WTC11 (cell line): ENCODE data around the gene SLA2. TPM values are rescaled to one million over a fixed set of nuclear protein-coding genes. Genes with fewer than 3 reads are reported as not detected.
"Not testable (repeated sequence)": the region's sequence is repeated elsewhere in the genome, so short reads cannot be mapped to it uniquely, and the experiment has no call there.

Source experiments
- ATAC-seq: fragments of 200-7000 bp; cut with Tn5 transposase; 2 replicates; pipeline ENCODE4 v1.10.0; 2021; ENCODE audit warnings: mild to moderate bottlenecking, moderate library complexity
- CTCF ChIA-PET: fragments of 300-600 bp; sonication (Branson Sonifier 250); formaldehyde crosslinking; loops from one replicate; lab custom pipeline; 2021; ENCODE audit warnings: antibody characterized with exemption; lab: Charles Lee
- POLR2A ChIA-PET: fragments of 350-600 bp; sonication (Branson Sonifier 250); formaldehyde crosslinking; loops from one replicate; lab custom pipeline; 2021; ENCODE audit warnings: antibody characterized with exemption; lab: Charles Lee
- DNase-seq: peaks from one replicate; pipeline ENCODE4 v3.0.0; 2021; ENCODE audit warnings: low spot score
- H3K27ac Mint-ChIP-seq: 2 replicates; pipeline ENCODE4 v1.8.0; 2021; ENCODE audit warnings: mixed read lengths
- H3K27me3 Mint-ChIP-seq: 2 replicates; pipeline ENCODE4 v1.8.0; 2021; ENCODE audit warnings: low read depth, mild to moderate bottlenecking, moderate library complexity, mixed read lengths
- H3K36me3 Mint-ChIP-seq: 2 replicates; pipeline ENCODE4 v1.8.0; 2021; ENCODE audit warnings: mixed read lengths
- H3K4me1 Mint-ChIP-seq: 2 replicates; pipeline ENCODE4 v1.8.0; 2022; ENCODE audit warnings: mixed read lengths
- H3K4me3 Mint-ChIP-seq: 2 replicates; pipeline ENCODE4 v1.8.0; 2021; ENCODE audit warnings: mild to moderate bottlenecking, moderate library complexity, mixed read lengths
- H3K9me3 Mint-ChIP-seq: 2 replicates; pipeline ENCODE4 v1.8.0; 2021; ENCODE audit warnings: mixed read lengths
- CBFB ChIP-seq: sonication (generic); formaldehyde crosslinking; IDR thresholded peaks from 2 replicates; pipeline ENCODE4 v1.8.1; 2022; ENCODE audit warnings: mild to moderate bottlenecking, low read depth, missing genetic modification reagents
- CTCF ChIP-seq: fragments of 200-600 bp; IDR thresholded peaks from 2 replicates; pipeline ENCODE4 v1.8.0; 2022; ENCODE audit warnings: antibody characterized with exemption
- FOXK1 ChIP-seq: sonication (generic); formaldehyde crosslinking; IDR thresholded peaks from 2 replicates; pipeline ENCODE4 v1.8.0; 2022; ENCODE audit warnings: mild to moderate bottlenecking, moderate library complexity, missing genetic modification reagents
- HMGXB4 ChIP-seq: sonication (generic); formaldehyde crosslinking; IDR thresholded peaks from 2 replicates; pipeline ENCODE4 v1.8.1; 2023; ENCODE audit warnings: mild to moderate bottlenecking, moderate library complexity, missing genetic modification reagents
- JUN ChIP-seq: sonication (generic); formaldehyde crosslinking; IDR thresholded peaks from 2 replicates; pipeline ENCODE4 v1.8.0; 2023; ENCODE audit warnings: mild to moderate bottlenecking, missing genetic modification reagents
- MAX ChIP-seq: sonication (generic); formaldehyde crosslinking; IDR thresholded peaks from 2 replicates; pipeline ENCODE4 v1.8.0; 2022; ENCODE audit warnings: mild to moderate bottlenecking, missing genetic modification reagents
- NFE2L1 ChIP-seq: sonication (generic); formaldehyde crosslinking; IDR thresholded peaks from 2 replicates; pipeline ENCODE4 v1.8.1; 2023; ENCODE audit warnings: missing genetic modification reagents
- NR2C2 ChIP-seq: sonication (generic); formaldehyde crosslinking; IDR thresholded peaks from 2 replicates; pipeline ENCODE4 v1.8.0; 2022; ENCODE audit warnings: mild to moderate bottlenecking, missing genetic modification reagents
- SMAD4 ChIP-seq: sonication (generic); formaldehyde crosslinking; IDR thresholded peaks from 2 replicates; pipeline ENCODE4 v1.8.0; 2022; ENCODE audit warnings: mild to moderate bottlenecking, missing genetic modification reagents
- SP1 ChIP-seq: sonication (generic); formaldehyde crosslinking; conservative IDR thresholded peaks from 2 replicates; pipeline ENCODE4 v1.8.1; 2022; ENCODE audit warnings: missing genetic modification reagents
- TEAD4 ChIP-seq: sonication (generic); formaldehyde crosslinking; IDR thresholded peaks from 2 replicates; pipeline ENCODE4 v1.8.0; 2022; ENCODE audit warnings: mild to moderate bottlenecking, missing genetic modification reagents
- ZBTB43 ChIP-seq: sonication (generic); formaldehyde crosslinking; IDR thresholded peaks from 2 replicates; pipeline ENCODE4 v1.8.1; 2023; ENCODE audit warnings: mild to moderate bottlenecking, missing genetic modification reagents
- ZNF121 ChIP-seq: sonication (generic); formaldehyde crosslinking; IDR thresholded peaks from 2 replicates; pipeline ENCODE4 v1.8.0; 2023; ENCODE audit warnings: missing genetic modification reagents
- ZNF416 ChIP-seq: fragments of 250-450 bp; sonication (Bioruptor Pico); IDR thresholded peaks from 2 replicates; pipeline ENCODE4 v1.9.0; 2021; ENCODE audit warnings: mild to moderate bottlenecking, inconsistent platforms
- ZNF423 ChIP-seq: fragments of 250-450 bp; sonication (Bioruptor Pico); IDR thresholded peaks from 2 replicates; pipeline ENCODE4 v2.1.2; 2022; ENCODE audit warnings: mild to moderate bottlenecking, moderate library complexity
- ZNF425 ChIP-seq: fragments of 250-450 bp; sonication (Bioruptor Pico); conservative IDR thresholded peaks from 2 replicates; pipeline ENCODE4 v1.9.0; 2021; ENCODE audit warnings: mild to moderate bottlenecking
- total RNA-seq: library from RNA; stranded (reverse); gene quantifications from 3 replicates; pipeline ENCODE4 v1.2.3, GENCODE V29; 2021
- TF ChIP-seq, protein P1 (sequence below): sonication (generic); formaldehyde crosslinking; IDR thresholded peaks from 2 replicates; pipeline ENCODE4 v1.8.1; 2022; ENCODE audit warnings: mild to moderate bottlenecking, moderate library complexity, missing genetic modification reagents
- TF ChIP-seq, protein P2 (sequence below): sonication (generic); formaldehyde crosslinking; IDR thresholded peaks from 2 replicates; pipeline ENCODE4 v1.8.1; 2022; ENCODE audit warnings: mild to moderate bottlenecking, missing genetic modification reagents, moderate library complexity, borderline replicate concordance

The SLA2 gene
- total RNA-seq, 1 experiment from 2014 or later: 0.17 TPM

GRCh38 chr20:36641506-36641843 lies 4.5 kb downstream of the SLA2 start:
- peaks cover 20% of the 10 kb centered on the region for H3K4me1 Mint-ChIP-seq
- CTCF ChIA-PET: interaction anchor here (1.0 to 1.9 kb wide), 2 partner anchors 9 to 98 kb away, joined by 3 to 11 read pairs; no protein-coding TSS in a partner anchor
- TF ChIP-seq NFE2L1 (CRISPR knock-in tag) (no peak), ZNF423 (CRISPR knock-in tag) (no peak), ZBTB43 (CRISPR knock-in tag) (no peak), CBFB (CRISPR knock-in tag) (no peak)
- H3K36me3 Mint-ChIP-seq: no peaks in the 10 kb centered on the region
- ATAC-seq: no peak
- H3K27me3 Mint-ChIP-seq: peaks cover 2% of the 10 kb centered on the region
- no peak for DNase-seq
- POLR2A ChIA-PET: no interaction called here
- no peaks in the 10 kb centered on the region for H3K9me3 Mint-ChIP-seq
- H3K27ac Mint-ChIP-seq: peak overlapping the region; percentile 67; the same call in 1 of the 2 replicates
- no peak overlapping the region for H3K4me3 Mint-ChIP-seq

DNA sequence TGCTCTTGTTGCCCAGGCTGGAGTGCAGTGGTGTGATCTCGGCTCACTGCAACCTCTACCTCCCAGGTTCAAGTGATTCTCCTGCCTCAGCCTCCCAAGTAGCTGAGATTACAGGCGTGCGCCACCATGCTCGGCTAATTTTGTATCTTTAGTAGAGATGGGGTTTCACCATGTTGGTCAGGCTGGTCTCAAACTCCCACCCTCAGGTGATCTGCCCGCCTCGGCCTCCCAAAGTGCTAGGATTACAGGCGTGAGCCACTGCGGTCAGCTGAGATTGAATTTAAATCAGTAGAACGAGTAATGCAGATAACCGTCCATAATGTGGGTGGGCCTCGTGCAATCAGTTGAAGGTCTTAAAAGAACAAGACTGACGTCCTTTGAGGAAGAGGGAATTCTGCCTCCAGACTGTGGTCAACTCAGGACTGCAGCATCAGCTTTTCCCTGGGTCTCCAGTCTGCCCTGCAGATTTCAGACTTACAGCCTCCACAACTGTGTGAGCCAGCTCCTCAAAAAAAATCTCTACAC lies 7.1 kb downstream of the SLA2 start:
- H3K36me3 Mint-ChIP-seq, H3K27me3 Mint-ChIP-seq, CTCF ChIA-PET, DNase-seq, H3K9me3 Mint-ChIP-seq, H3K4me1 Mint-ChIP-seq, ATAC-seq, H3K27ac Mint-ChIP-seq, H3K4me3 Mint-ChIP-seq, POLR2A ChIA-PET: not testable (repeated sequence)
- TF ChIP-seq ZNF121 (CRISPR knock-in tag): peak; percentile 32; the same call in 1 of the 2 replicates

DNA sequence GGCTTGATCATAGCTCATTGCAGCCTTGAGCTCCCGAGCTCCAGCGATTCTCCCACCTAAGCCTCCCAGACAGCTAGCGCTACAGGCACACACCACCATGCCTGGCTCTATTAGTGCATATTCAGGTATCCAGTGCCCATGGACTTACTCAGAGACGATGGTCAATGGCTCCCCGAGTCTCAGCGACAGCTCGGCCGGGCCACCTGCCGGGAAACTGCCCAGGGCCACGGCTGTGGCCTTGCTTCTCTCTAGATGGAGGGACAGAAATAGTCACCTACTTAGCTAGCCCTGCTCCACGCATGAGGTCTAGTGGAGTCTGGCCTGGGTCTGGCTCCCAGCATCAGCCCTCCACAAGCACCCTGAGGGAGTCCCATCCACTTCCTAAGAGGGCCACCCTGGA lies 11.7 kb downstream of the SLA2 start:
- Mint-ChIP-seq H3K36me3 (no peaks in the 10 kb centered on the region), H3K9me3 (no peaks in the 10 kb centered on the region), H3K27ac (no peak overlapping the region), H3K4me1 (0 out of 2 replicates have a peak, but pooled peaks cover 3% of the 10 kb centered on the region), H3K4me3 (no peak overlapping the region), H3K27me3 (no peaks in the 10 kb centered on the region; the same call in 1 of the 2 replicates)
- TF ChIP-seq TEAD4 (CRISPR knock-in tag) (no peak), ZNF121 (CRISPR knock-in tag) (no peak), FOXK1 (CRISPR knock-in tag) (no peak), NR2C2 (CRISPR knock-in tag) (no peak)
- TF ChIP-seq, protein P1, sequence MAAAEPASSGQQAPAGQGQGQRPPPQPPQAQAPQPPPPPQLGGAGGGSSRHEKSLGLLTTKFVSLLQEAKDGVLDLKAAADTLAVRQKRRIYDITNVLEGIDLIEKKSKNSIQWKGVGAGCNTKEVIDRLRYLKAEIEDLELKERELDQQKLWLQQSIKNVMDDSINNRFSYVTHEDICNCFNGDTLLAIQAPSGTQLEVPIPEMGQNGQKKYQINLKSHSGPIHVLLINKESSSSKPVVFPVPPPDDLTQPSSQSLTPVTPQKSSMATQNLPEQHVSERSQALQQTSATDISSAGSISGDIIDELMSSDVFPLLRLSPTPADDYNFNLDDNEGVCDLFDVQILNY (CRISPR knock-in tag): no peak
- DNase-seq (no peak), ATAC-seq (no peak)
- POLR2A ChIA-PET: no interaction called here
- CTCF ChIA-PET: interaction anchor here (1.0 to 1.1 kb wide), 2 partner anchors 42 to 252 kb away, joined by 3 read pairs; no protein-coding TSS in a partner anchor

- Mint-ChIP-seq H3K27ac (no peak overlapping the region), H3K9me3 (no peaks in the 10 kb centered on the region), H3K27me3 (no peaks in the 10 kb centered on the region; the same call in 1 of the 2 replicates), H3K36me3 (no peaks in the 10 kb centered on the region), H3K4me1 (0 out of 2 replicates have a peak, but pooled peaks cover 3% of the 10 kb centered on the region), H3K4me3 (no peak overlapping the region)
- POLR2A ChIA-PET: interaction anchor here (0.6 to 1.2 kb wide), 2 partner anchors 43 to 194 kb away, joined by 3 to 4 read pairs; no protein-coding TSS in a partner anchor
- ATAC-seq: no peak
- DNase-seq: no peak
- CTCF ChIA-PET: interaction anchor here (0.6 to 2.2 kb wide), 12 partner anchors 9 to 234 kb away, joined by 3 to 18 read pairs (median 6); partner anchors contain the start of genes RAB5IF and SLA2
- TF ChIP-seq, protein P2, sequence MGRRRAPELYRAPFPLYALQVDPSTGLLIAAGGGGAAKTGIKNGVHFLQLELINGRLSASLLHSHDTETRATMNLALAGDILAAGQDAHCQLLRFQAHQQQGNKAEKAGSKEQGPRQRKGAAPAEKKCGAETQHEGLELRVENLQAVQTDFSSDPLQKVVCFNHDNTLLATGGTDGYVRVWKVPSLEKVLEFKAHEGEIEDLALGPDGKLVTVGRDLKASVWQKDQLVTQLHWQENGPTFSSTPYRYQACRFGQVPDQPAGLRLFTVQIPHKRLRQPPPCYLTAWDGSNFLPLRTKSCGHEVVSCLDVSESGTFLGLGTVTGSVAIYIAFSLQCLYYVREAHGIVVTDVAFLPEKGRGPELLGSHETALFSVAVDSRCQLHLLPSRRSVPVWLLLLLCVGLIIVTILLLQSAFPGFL: no peak
- TF ChIP-seq ZNF416 (CRISPR knock-in tag) (no peak), CTCF (no peak), MAX (CRISPR knock-in tag) (no peak), HMGXB4 (CRISPR knock-in tag) (no peak), JUN (no peak), ZNF425 (no peak), SMAD4 (CRISPR knock-in tag) (no peak), SP1 (no peak)
Observed at GRCh38 chr20:36633285-36633772, 12.7 kb downstream of the SLA2 start.
